HCT116 (cell line): ENCODE results near the gene CFAP46. TPM values are rescaled to one million over a fixed set of nuclear protein-coding genes. Genes with fewer than 3 reads are reported as not detected.
"Not testable (repeated sequence)": the region's sequence is repeated elsewhere in the genome, so short reads cannot be mapped to it uniquely, and the experiment has no call there.

Experiments used
- ATAC-seq: fragments of 200-7000 bp; cut with Tn5 transposase; 2 replicates; pipeline ENCODE4 v1.9.1; 2020; ENCODE audit warnings: mild to moderate bottlenecking, moderate library complexity
- BruUV-seq: library from RNA; stranded (reverse); fragments of 400-500 nt; replicated peaks from 2 replicates; lab custom pipeline; 2021; lab: Mats Ljungman, UMichigan
- CTCF ChIA-PET: fragments of 300-600 bp; sonication (Branson Sonifier 250); formaldehyde crosslinking; loops from one replicate; lab custom pipeline; 2021; ENCODE audit warnings: antibody characterized with exemption; lab: Charles Lee
- POLR2A ChIA-PET: fragments of 300-600, 350-600 bp; sonication (Branson Sonifier 250); formaldehyde crosslinking; loops from one replicate; lab custom pipeline; 2021; ENCODE audit warnings: antibody characterized with exemption; lab: Charles Lee
- RAD21 ChIA-PET, 2 experiments: fragments of 300-600 bp; sonication (Branson Sonifier 250); formaldehyde crosslinking; loops; one replicate each; lab custom pipeline; 2023; ENCODE audit warnings: low total read pairs in 2 of 2; ENCODE audit not compliant: uncharacterized antibody in 2 of 2, unreplicated experiment in 2 of 2, low non-redundant PET in 1 of 2; lab: Charles Lee
- DNase-seq: peaks from one replicate; pipeline ENCODE4 v3.0.0-alpha.2; 2010; ENCODE audit warnings: low read depth, low spot score
- H2AFZ ChIP-seq: fragments of 200-600 bp; shearing (Covaris generic), sonication (generic); 2 replicates; pipeline ENCODE4 v1.6.1; 2017; ENCODE audit warnings: low read depth, mixed run types, mixed read lengths, antibody characterized with exemption, low read length; ENCODE audit not compliant: poor library complexity, severe bottlenecking
- H3K27ac ChIP-seq: 2 replicates; pipeline ENCODE4 v1.5.1; 2012; ENCODE audit warnings: low read depth, low read length
- H3K27me3 ChIP-seq: fragments of 200-600 bp; sonication (generic); 2 replicates; pipeline ENCODE4 v1.6.1; 2016; ENCODE audit warnings: mixed run types, low read length, mixed read lengths; ENCODE audit not compliant: insufficient read depth
- H3K36me3 ChIP-seq, 2 experiments: fragments of 200-500 bp in 1 of 2; fragments of 200-600 bp in 1 of 2; sonication (Bioruptor generic) in 1 of 2; sonication (generic) in 1 of 2; 2 replicates each; pipeline versions ENCODE4 v1.5.1 to v1.6.1; 2014 to 2016; ENCODE audit warnings: low read length in 2 of 2, inconsistent platforms in 1 of 2, mixed read lengths in 1 of 2, mixed run types in 1 of 2; ENCODE audit not compliant: insufficient read depth in 2 of 2, control insufficient read depth in 1 of 2
- H3K4me1 ChIP-seq, 2 experiments: fragments of 200-600 bp in 1 of 2; sonication (generic) in 1 of 2; 2 replicates each; pipeline versions ENCODE4 v1.5.1 to v1.6.1; 2012 to 2017; ENCODE audit warnings: low read length in 2 of 2, inconsistent platforms in 1 of 2, mild to moderate bottlenecking in 1 of 2, mixed read lengths in 1 of 2, mixed run types in 1 of 2, moderate library complexity in 1 of 2; ENCODE audit not compliant: insufficient read depth in 2 of 2, control insufficient read depth in 1 of 2
- H3K4me2 ChIP-seq: fragments of 200-600 bp; sonication (generic); 2 replicates; pipeline ENCODE4 v1.6.1; 2017; ENCODE audit warnings: mixed run types, low read length, mixed read lengths
- H3K4me3 ChIP-seq, 2 experiments: fragments of 200-600 bp in 1 of 2; sonication (generic) in 1 of 2; replicated peaks in 1 of 2; 2 replicates each; pipeline ENCODE4 v1.5.1; 2011 to 2016; ENCODE audit warnings: low read length in 2 of 2, control low read depth in 1 of 2, low read depth in 1 of 2, mild to moderate bottlenecking in 1 of 2, mixed read lengths in 1 of 2, mixed run types in 1 of 2
- H3K79me2 ChIP-seq: fragments of 200-600 bp; sonication (generic); 2 replicates; pipeline ENCODE4 v1.6.1; 2017; ENCODE audit warnings: mild to moderate bottlenecking, mixed run types, low read length, moderate library complexity, mixed read lengths; ENCODE audit not compliant: insufficient read depth
- H3K9ac ChIP-seq: fragments of 200-600 bp; sonication (generic); 2 replicates; pipeline ENCODE4 v1.6.1; 2016; ENCODE audit warnings: low read length, mixed read lengths
- H3K9me2 ChIP-seq: fragments of 200-600 bp; sonication (generic), shearing (Covaris generic); 2 replicates; pipeline ENCODE4 v1.6.1; 2017; ENCODE audit warnings: mixed run types, mild to moderate bottlenecking, moderate library complexity; ENCODE audit not compliant: insufficient read depth
- H3K9me3 ChIP-seq, 2 experiments: fragments of 200-500 bp in 1 of 2; fragments of 200-600 bp in 1 of 2; sonication (Bioruptor generic) in 1 of 2; sonication (generic) in 1 of 2; 2 replicates each; pipeline ENCODE4 v1.6.1; 2014 to 2017; ENCODE audit warnings: low read length in 2 of 2, mixed read lengths in 2 of 2, inconsistent platforms in 1 of 2, low read depth in 1 of 2, mild to moderate bottlenecking in 1 of 2, mixed run types in 1 of 2, moderate library complexity in 1 of 2; ENCODE audit not compliant: control insufficient read depth in 1 of 2, insufficient read depth in 1 of 2
- H4K20me1 ChIP-seq: fragments of 200-600 bp; sonication (generic), shearing (Covaris generic); 2 replicates; pipeline ENCODE4 v1.6.1; 2017; ENCODE audit warnings: mixed run types, mild to moderate bottlenecking, moderate library complexity; ENCODE audit not compliant: insufficient read depth
- intact Hi-C: fragments of 100-400 bp; cut with micrococcal nuclease; formaldehyde crosslinking; loops from 2 replicates; pipeline ENCODE4 v1.10.0; 2022
- total RNA-seq: library from RNA; stranded (reverse); gene quantifications from one replicate; pipeline ENCODE4 v1.2.1, GENCODE V29; 2021; ENCODE audit not compliant: unreplicated experiment

Gene CFAP46
- total RNA-seq, 1 experiment from 2014 or later = 1.4 TPM

- H3K4me1 ChIP-seq, BruUV-seq, H4K20me1 ChIP-seq, CTCF ChIA-PET, H3K79me2 ChIP-seq, H3K4me3 ChIP-seq, H3K9ac ChIP-seq, H2AFZ ChIP-seq, H3K36me3 ChIP-seq, DNase-seq, ATAC-seq, H3K9me2 ChIP-seq, H3K27ac ChIP-seq, H3K27me3 ChIP-seq, intact Hi-C loops, H3K9me3 ChIP-seq, POLR2A ChIA-PET, RAD21 ChIA-PET, H3K4me2 ChIP-seq: not testable (repeated sequence)
These were observed 10.8 kb downstream of the CFAP46 start for GRCh38 chr10:132931258-132932250.

- not testable (repeated sequence) for ATAC-seq, H3K9me3 ChIP-seq
These were observed 11.7 kb downstream of the CFAP46 start for GRCh38 chr10:132930701-132931100.

More at GRCh38 chr10:132930701-132931100, 11.7 kb downstream of the CFAP46 start:
- H4K20me1 ChIP-seq, H3K79me2 ChIP-seq, H3K4me2 ChIP-seq, H3K4me1 ChIP-seq, H3K27me3 ChIP-seq, H3K9ac ChIP-seq, H3K27ac ChIP-seq, H3K36me3 ChIP-seq, BruUV-seq, POLR2A ChIA-PET, DNase-seq, H2AFZ ChIP-seq, H3K9me2 ChIP-seq, RAD21 ChIA-PET, intact Hi-C loops, H3K4me3 ChIP-seq, CTCF ChIA-PET: not testable (repeated sequence)
